HG02763 (cell line): ENCODE data around the gene SULT4A1.

ENCODE experiments used
- ATAC-seq: cut with Tn5 transposase; IDR thresholded peaks from one replicate; pipeline ENCODE4 v1.9.1; 2021; ENCODE audit warnings: mild to moderate bottlenecking, moderate library complexity; ENCODE audit not compliant: unreplicated experiment

Gene SULT4A1

DNA sequence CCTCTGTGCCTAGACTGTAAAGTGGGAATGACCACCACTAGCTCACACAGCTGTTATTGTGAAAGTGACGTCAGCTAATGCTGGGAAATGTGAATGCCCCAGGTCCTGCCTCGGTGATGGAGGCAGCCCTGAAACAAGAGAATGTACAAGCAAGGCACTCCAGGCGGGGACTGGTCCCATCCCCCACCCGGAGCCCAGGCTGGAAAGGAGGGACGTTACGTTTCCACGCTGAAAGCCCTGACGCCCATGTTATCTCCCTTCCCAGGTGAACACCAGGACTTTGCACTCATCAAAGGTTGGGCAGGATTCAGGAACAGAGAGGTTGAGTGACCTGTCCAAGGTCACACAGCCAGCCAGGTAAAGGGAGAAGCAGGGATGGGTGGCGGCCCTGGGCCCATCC is 784 bp downstream of the SULT4A1 start:
- ATAC-seq = no peak

DNA sequence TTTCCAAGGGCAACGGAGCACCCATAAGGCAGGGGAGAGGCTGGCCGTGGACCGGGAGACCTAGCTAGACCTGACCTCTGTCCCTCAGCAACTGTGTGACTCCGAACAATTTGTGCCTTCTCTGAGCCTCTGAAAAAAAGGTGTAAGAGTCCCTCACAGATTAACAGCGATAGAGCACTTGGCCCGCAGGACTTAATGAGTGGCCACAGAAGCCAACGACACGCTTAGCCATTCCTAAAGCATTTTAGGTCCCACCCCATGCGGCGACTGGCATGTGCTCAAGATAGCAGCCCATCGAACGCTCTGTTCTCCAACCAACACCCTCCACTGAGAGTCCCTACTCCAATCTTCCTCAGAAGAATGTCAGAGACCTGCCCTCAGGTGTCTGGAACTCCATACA is 1.5 kb downstream of the SULT4A1 start:
- no peak for ATAC-seq

DNA sequence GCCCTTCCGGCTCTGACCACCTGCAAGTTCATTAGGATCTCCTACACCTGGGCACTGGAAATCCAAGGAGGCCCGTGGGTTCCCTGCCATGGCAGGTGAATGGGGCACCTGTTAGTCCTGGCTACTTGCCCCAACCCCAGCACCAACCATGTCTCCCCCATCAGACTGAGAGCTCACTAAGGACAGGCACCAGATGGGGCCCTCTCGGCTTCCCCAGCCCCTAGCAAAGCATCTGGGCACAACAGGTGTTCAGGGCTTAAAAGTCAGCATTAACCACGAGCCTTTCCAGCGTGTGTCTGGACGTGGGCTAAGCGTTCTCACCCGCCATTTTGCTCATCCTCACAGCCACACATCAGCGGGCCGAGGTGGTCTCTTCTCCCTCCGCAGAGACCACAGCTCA is 2.2 kb downstream of the SULT4A1 start:
- ATAC-seq = no peak

DNA sequence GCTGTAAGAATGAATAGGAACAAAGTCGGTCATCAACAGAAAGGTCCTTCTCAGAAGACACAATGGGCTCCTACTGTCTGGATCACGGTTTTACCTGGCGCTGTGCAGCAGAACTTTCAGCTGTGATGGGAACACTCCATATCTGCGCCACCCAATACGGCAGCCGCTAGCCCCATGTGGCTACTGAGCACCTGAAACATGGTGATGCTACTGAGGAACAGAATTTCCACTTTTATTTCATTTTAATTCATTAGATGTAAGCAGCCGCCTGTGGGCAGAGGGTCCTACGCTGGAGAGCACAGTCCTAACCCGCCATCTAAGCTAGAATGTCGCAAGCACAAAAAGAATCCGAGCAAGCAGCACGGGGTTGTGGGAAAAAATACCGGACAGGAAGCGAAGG is 2.7 kb downstream of the SULT4A1 start:
- no peak for ATAC-seq

DNA sequence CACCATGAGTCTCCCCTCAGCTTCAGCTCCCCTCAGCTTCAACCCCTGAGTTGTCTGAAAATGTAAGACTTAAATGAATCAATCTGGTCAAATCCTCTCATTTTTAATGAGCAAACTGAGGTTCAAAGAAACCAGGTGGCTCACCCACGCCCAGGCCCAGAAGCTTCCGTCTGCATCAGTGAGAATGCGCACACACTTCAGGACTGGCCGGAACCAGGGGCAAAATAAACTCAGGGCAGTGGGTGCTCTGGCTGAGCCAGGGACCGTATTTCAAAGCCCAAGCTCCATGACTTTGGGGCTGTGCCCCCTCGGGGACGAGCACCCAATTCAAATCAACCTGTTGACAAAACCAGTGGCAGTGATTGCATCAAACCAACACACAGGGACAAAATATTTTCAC is 3.1 kb downstream of the SULT4A1 start:
- ATAC-seq = no peak

DNA sequence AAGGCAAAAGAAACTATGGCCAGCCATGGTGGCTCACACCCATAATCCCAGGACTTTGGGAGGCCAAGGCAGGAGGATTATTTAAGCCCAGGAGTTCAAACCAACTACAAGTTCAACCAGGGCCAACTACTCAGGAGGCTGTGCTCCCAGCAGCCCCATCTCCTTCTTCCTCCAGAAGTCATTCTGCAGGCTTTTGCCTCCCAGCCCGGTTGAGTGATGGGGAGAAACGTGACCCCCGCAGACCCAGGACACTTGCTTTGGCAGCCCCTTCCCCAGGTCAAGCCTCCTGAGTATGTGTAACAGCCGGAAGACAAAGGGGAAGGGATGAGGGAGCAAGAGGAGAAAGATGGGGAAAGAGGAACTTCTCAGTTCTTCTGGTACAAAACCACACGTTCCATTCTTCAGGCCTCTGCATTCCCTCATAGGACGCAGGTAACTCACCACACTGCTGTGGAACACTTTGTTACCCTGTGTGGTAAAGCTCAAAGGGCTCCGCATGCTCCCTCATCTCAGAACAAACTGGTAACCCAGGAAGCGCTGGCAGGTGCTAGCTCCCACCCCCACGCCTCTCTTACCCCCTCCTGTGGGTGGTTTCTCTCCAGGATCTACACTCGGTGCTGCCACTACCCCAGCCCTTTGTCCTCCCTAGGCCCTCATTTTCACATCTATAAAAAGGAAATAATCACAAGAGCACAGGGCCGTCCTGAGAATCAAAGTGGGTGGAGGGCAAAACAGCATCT is 4.0 kb downstream of the SULT4A1 start:
- no peak for ATAC-seq

DNA sequence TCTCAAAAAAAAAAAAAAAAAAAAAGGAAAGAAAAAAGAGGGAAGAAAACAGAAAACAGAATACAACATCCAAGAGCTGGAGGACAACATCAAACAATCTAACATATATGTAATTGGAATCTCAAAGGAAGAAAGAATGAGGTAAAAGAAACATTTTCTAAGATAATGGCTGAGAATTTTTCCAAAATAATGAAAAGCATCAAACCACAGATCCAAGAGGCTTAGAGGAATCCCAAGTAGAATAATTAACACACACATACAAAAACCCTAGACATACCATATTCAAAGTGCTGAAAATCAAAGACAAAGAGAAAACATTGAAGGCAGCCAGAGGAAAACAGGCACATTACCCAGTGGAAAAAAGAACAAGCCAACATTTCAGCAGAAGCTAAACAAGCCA is 4.9 kb downstream of the SULT4A1 start:
- no peak for ATAC-seq

DNA sequence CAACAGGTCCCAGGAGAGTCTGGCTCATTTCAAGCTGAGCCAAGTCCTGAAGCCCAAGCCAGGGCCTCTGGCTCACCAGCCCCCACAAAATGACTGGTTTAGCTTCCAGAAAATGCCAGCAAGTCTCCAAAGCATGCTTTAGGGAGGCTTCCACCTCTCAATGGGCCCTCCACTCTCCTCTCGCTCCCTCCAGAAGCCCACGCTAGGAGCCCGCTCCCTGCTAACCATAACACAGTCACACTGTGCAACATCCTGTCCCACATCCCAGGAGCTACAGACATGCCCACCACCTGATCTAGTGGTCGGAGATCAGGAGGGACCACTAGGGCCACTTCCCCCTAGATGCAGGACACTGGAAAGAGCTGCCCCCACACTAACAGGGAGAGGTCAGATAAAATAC is 6.9 kb downstream of the SULT4A1 start:
- no peak for ATAC-seq

DNA sequence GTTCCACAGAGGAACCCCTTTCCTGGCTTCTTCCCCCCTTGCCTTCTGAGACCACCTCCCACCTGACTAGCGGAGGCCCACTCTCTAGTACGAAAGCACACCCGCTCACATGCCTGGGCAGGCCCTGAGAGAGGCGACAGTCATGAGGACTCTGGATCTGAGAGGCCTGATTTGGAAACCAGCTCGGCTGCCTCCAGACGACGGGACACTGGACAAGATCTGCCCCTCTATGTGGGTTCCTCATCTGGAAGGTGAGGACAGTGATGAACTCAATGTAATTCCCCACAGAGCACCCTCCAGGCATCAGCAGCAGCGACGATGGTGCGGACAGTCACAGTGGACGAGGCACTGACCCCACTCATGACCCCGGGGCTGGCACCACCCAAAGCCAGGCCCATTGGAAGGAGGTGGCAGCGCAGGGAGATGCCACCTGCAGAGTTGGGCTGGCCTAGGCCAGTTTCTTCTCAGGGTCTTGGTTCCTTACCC is 7.5 kb downstream of the SULT4A1 start:
- ATAC-seq = no peak

DNA sequence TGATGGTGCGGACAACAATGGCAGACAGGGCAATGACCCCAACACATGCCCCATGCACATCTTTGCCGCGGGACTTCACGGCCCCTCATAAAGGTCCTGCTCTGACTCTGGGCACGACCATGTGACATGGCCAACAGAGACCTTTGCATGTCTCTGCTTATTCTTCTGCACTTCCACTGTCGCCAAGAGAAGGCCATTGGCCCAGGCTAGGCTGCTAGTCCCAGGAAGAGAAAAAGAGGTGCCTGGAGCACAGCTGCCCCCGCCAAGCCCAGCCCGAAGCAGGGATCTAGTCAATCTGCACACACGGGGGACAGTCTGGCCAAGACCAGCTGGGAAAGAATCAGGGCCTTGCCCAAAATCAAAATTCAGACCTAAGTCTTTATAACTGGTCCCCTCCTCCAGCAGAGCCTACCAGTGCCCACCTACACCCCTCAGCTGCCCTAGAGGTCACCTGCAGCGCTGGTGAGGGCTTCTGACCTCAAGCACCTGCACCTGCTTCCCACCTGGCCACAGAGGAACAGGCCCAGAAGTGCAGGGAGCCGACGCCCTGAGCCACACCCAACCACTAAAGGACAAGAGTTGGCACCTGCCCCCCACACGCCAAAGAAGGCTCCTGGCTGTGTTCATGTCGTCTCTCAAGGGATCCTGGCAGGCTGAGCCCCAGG is 8.1 kb downstream of the SULT4A1 start:
- no peak for ATAC-seq

DNA sequence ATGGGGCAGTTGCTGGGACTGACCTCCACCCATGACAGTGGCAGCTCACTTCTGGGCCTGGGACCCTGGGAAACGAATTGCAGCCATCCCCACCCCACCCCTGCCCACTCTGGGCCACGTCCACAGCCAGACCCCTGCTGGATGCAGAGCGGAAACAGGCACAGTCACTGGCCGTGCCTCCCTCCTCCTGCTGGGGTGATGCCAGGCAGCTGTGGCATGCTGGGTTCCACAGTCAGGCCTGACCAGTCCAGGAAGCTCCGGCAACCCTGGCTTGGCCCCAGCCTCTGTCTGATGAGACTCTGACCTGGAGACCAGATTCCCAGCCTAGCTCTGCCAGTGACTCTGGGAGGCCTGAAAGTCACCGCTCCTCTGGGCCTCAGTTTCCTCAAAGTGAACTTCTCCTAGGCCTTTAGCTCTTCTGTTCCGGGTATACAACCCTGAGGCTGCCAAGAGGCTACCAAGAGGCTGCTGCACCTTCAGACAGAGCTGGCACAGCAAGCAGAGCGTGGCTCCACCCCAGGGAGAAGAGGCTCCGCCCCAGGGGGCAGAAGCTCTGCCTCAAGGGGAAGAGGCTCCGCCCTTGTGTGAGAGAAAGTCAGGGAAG is 8.9 kb downstream of the SULT4A1 start:
- ATAC-seq = no peak

DNA sequence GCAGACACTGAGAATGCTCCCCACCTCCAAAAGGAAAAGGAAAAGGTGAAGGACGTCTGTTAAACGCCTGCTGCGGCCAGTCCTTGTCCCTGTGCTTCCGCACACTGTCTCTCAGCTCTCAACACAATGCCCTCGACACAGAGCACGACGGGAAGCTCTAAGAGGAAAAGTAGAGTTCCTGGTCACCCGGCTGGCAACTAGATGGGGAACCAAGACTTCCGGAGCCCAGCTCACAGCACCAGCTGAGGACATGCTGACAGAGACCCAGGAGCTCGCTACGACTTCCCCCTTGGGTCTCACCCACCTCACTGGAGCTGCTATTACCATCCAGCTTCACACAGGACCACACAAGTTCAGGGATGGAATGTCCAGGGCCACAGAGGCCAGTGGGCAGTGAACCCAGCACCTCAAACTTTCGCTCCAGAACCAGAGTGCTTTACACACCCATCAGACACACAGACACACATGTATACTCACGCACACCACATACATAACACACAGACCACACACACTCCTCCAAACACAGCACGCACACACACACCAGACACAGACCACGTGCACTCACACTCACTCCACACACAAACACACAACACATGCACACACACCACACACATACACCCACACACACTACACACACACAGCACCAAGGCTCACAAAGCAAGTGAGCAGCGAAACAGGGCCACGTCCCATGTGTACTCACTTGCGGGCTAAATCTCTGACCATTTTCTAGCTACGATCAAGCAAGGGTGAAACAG is 9.6 kb downstream of the SULT4A1 start:
- no peak for ATAC-seq

DNA sequence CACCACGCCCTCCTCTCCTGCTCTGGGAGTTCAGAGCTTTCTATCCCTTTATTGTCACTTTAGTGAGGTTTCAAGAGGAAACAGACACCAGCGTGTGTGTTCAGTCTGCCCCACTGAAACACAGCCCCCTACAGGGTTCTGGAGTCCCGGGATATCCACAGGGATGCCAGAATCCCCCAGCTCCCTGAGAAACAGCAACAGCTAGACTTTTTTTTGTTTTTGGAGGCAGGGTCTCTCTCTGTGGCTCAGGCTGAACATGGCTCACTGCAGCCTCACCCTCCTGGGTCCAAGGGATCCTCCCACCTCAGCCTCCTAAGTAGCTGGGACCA is 10.4 kb downstream of the SULT4A1 start:
- no peak for ATAC-seq

DNA sequence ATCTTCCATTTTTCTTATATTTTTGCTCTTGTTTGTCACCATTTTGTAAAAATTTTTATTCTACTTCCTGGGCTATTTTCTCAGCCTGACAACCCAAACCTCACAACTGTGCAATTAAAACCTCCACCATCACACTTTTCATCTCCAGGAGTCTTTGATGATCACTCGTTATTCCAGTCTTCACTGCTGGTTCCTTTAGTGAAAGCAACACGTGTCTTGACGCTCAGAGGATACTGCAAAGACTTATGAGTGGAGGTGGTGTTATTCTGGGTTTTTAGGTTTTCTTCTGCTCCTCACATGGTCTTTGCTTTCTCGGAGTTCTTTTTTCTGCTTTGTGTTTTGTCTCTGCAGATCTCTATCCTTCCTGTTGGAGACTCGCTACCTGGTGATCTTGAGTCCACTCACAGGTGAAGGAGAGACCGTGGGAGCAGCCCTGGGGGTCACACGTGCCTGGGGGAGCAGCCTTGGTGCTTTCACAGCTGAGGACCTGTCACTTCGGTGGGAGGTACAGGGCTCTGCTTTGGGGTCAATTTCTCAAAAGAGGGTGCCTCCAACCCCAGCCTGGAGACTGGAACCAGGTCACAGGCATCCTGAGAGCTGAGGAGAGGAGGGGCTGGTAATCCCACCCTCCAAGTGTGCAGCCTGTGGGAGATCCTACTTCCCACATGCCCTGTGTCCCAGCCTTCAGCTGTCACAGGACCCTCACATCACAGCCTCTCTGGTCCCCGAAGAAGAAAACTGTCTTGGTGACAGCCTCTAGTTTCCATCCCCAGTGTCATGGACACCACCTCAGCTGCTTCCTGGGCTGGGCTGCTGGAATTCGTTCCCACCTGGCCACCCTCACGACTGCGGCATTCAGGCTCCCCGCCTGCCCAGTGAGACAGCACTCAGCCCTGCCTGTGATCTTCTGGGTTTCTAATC is 11.0 kb downstream of the SULT4A1 start:
- no peak for ATAC-seq

DNA sequence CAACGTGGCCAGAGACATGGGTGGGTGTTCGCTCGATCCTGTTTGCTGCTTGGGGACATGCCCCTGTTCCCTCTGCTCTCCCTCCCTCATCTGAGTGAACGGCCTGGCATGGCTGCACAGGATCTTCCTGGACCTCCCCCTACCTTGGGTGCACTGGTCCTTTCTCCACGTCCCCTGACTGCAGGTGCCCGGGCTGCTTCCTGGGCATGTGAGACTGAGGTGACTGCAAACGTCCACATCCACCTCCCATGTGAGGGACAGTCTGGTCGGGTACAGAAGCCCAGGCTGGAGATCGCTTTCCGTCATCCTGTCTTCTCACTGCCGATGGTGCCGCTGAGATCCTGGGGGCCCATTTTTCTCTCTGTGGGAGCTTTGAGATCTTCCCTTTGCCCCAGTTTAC is 11.8 kb downstream of the SULT4A1 start:
- ATAC-seq = no peak

DNA sequence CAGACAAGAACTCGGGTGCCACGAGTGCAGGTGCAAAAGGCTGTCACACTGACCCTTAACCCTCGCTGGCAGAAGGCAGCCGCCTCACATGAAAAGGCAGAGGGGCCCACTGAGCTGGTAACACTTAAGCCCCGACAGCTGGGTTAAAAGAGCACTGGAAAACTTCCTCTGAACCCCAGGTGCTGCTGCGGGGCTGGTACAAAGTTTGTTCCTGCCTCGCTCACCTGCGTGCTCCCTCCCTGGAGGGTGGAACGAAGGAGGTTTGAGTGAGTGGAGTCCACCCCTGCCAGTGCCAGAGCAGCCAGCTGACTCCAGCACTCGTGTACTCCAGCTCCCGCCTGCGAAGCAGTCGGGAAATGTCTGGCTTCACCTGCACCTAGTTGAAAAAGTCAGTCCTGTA is 12.6 kb downstream of the SULT4A1 start:
- ATAC-seq = no peak

DNA sequence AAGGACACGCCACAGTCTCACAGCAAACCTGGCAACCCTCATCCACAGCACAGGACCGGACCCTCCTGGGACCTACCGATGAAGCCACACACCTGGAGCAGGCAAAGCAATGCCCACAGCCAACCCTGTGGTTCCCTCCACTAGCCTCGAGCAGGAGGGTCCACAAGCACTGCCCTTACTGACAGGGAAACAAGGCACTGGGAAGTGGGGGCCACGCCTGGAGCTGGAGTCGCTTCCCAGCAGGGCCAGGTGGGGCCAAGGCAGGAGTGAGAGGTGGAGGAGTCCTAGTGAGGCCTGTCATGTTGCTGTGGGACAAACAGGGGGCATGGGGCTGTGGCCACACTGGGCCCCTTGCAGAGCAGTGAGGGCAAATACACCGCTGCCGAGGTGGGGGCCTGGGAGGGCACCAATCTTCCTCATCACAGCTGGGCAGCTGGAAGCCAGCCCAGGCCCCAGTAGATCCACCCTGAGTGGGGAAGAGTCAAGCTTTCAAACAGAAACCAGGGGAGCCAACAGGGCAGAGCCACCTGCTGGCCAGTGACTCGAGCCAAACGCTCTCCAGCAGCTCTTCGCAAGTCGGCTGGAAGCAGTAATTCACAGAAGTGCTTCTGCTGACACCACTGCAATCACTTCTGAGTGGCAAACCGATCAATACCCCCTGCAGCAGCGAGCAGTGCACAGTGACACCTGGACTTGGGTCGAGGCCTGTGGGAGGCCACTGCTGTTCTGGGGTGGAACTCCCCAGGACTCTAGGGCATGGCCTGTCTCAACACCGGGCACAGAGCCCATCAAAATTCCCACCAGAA is 13.7 kb downstream of the SULT4A1 start:
- no peak for ATAC-seq

DNA sequence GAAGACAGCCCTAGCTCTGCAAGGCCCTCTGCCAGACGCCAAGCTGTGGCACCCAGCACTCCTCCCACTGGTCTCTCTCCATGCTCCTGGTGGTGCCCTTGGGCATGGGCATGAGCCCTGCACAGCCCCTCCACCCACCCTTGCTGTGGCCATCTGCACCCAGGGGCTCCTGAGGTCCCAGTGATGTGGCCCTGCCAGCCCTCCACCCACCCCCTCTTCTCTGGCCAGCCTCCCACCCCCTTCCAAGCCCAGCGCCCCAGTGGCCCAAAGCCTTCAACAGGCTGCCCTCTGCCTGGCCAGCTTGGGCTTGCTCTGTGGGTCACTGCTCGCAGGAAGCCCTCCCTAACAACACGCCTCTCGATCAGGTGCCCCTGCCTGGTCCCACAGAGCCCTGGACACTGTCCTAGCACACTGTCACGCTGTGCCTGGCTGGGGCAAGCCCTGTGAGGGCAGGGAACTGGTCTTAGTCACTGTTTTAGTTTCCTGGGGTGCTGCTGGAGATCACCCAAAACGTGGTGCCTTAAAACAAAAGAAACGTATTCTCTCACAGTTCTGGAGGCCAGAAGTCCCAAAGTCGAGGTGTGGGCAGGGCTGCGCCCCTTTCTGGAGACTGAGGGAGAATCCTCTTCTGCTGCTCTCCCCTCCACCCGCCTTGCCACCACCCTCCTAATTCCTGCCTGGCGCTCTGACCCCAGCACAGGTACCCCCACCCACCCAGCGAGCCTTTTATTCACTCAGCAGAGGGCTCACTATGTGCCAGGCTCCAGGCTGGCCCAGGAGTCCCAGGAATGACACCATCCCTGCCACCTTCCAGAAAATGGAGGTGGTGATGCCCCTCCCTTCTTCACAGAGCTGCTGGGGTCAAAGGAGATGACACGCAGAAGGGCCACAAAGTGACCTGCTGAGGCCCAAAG is 14.7 kb downstream of the SULT4A1 start:
- ATAC-seq = no peak

DNA sequence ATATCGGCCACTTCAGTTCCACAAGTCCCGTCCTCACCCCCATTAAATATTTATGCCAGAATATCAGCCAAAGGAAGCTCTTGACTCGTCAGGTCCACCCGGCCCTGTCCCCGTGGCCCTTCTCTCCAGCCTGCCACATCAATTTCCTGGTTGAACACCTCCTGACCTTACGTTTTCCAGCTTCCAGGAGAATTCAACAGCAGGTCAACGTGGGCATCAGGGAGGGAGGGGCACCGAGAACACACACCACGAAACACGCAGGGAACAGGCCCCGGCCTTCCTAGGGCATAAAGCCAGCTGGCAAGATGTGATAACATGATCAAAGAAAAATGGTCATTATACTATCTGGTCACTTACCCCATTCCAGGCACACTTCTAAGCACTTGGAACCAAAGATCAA is 15.3 kb downstream of the SULT4A1 start:
- no peak for ATAC-seq
